ENCODE measurements around the gene SORT1.

SORT1 gene

GRCh38 chr1:109315288-109315687, 82.4 kb downstream of the SORT1 start:
- TF ChIP-seq ZNF70 (CRISPR knock-in tag; IDR thresholded peaks at IDR 0.05): no peak
- TF ChIP-seq TCF4 (CRISPR knock-in tag; IDR thresholded peaks at IDR 0.05; ENCODE audit: borderline replicate concordance): no peak
- TF ChIP-seq CSRNP3 (CRISPR knock-in tag; IDR thresholded peaks at IDR 0.05): no peak
- no peak for TF ChIP-seq RARB (CRISPR knock-in tag; IDR thresholded peaks at IDR 0.05)
- TF ChIP-seq PPARA (CRISPR knock-in tag; IDR thresholded peaks at IDR 0.05; ENCODE audit: borderline replicate concordance): no peak
- no peak for TF ChIP-seq ZNF565 (CRISPR knock-in tag; conservative IDR thresholded peaks at IDR 0.05; ENCODE audit: low read depth)
- TF ChIP-seq, protein P1, sequence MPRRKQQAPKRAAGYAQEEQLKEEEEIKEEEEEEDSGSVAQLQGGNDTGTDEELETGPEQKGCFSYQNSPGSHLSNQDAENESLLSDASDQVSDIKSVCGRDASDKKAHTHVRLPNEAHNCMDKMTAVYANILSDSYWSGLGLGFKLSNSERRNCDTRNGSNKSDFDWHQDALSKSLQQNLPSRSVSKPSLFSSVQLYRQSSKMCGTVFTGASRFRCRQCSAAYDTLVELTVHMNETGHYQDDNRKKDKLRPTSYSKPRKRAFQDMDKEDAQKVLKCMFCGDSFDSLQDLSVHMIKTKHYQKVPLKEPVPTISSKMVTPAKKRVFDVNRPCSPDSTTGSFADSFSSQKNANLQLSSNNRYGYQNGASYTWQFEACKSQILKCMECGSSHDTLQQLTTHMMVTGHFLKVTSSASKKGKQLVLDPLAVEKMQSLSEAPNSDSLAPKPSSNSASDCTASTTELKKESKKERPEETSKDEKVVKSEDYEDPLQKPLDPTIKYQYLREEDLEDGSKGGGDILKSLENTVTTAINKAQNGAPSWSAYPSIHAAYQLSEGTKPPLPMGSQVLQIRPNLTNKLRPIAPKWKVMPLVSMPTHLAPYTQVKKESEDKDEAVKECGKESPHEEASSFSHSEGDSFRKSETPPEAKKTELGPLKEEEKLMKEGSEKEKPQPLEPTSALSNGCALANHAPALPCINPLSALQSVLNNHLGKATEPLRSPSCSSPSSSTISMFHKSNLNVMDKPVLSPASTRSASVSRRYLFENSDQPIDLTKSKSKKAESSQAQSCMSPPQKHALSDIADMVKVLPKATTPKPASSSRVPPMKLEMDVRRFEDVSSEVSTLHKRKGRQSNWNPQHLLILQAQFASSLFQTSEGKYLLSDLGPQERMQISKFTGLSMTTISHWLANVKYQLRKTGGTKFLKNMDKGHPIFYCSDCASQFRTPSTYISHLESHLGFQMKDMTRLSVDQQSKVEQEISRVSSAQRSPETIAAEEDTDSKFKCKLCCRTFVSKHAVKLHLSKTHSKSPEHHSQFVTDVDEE (CRISPR knock-in tag; IDR thresholded peaks at IDR 0.05): no peak
- no peak for TF ChIP-seq ZFP30 (CRISPR knock-in tag; IDR thresholded peaks at IDR 0.05)
- TF ChIP-seq CSDC2 (CRISPR knock-in tag; IDR thresholded peaks at IDR 0.05): no peak
- no peak for TF ChIP-seq ZC3H10 (CRISPR knock-in tag; IDR thresholded peaks at IDR 0.05)
- no peak for TF ChIP-seq SNAI2 (CRISPR knock-in tag; IDR thresholded peaks at IDR 0.05)
- ATAC-seq: no peak

DNA sequence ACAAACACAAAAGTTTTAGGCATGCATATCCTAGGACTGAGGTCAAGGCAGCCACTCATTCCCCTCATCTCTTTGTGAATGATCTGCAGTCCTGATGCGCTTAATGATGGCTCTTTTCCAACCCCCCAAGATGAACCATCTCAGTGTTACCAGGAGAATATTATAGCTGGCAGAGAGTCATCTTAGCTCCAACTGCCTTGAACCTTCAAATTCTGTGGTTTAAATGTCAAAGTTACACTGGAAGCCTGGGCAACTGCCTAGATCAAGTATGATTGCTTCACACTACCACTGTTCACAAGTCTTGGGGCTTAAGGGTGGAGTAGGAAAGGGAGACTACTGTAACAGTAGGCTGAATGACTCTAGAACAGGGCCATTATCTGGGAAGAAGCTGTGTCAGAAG, 82.9 kb downstream of the SORT1 start:
- TF ChIP-seq, protein P1 (CRISPR knock-in tag; IDR thresholded peaks at IDR 0.05): no peak
- TF ChIP-seq ZNF8 (CRISPR knock-in tag; IDR thresholded peaks at IDR 0.05) (no peak), RARB (CRISPR knock-in tag; IDR thresholded peaks at IDR 0.05) (no peak), ARNTL (CRISPR knock-in tag; IDR thresholded peaks at IDR 0.05; ENCODE audit: borderline replicate concordance, low read depth) (no peak), TCF4 (CRISPR knock-in tag; IDR thresholded peaks at IDR 0.05; ENCODE audit: borderline replicate concordance) (no peak), OSR1 (CRISPR knock-in tag; IDR thresholded peaks at IDR 0.05) (no peak), ISL1 (CRISPR knock-in tag; IDR thresholded peaks at IDR 0.05) (no peak), GLIS3 (CRISPR knock-in tag; IDR thresholded peaks at IDR 0.05) (no peak), PPARA (CRISPR knock-in tag; IDR thresholded peaks at IDR 0.05; ENCODE audit: borderline replicate concordance) (no peak), SNAI2 (CRISPR knock-in tag; IDR thresholded peaks at IDR 0.05) (no peak), ZC3H10 (CRISPR knock-in tag; IDR thresholded peaks at IDR 0.05) (no peak), ESRRG (CRISPR knock-in tag; IDR thresholded peaks at IDR 0.05) (no peak), POU6F1 (CRISPR knock-in tag; IDR thresholded peaks at IDR 0.05; ENCODE audit: borderline replicate concordance, low read depth) (no peak), CSRNP3 (CRISPR knock-in tag; IDR thresholded peaks at IDR 0.05) (no peak), CREB5 (CRISPR knock-in tag; IDR thresholded peaks at IDR 0.05; ENCODE audit: low read depth) (no peak)
- TF ChIP-seq, protein P2, sequence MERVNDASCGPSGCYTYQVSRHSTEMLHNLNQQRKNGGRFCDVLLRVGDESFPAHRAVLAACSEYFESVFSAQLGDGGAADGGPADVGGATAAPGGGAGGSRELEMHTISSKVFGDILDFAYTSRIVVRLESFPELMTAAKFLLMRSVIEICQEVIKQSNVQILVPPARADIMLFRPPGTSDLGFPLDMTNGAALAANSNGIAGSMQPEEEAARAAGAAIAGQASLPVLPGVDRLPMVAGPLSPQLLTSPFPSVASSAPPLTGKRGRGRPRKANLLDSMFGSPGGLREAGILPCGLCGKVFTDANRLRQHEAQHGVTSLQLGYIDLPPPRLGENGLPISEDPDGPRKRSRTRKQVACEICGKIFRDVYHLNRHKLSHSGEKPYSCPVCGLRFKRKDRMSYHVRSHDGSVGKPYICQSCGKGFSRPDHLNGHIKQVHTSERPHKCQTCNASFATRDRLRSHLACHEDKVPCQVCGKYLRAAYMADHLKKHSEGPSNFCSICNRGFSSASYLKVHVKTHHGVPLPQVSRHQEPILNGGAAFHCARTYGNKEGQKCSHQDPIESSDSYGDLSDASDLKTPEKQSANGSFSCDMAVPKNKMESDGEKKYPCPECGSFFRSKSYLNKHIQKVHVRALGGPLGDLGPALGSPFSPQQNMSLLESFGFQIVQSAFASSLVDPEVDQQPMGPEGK (CRISPR knock-in tag; IDR thresholded peaks at IDR 0.05; ENCODE audit: borderline replicate concordance): no peak
- no peak for ATAC-seq

Data from SK-N-SH treated with all-trans-retinoic acid at 6 μM for 48 hours (cell line).